SK-N-SH (cell line): ENCODE data around the gene ADISSP.

Experiments
- CTCF ChIP-seq: fragments of 200-600 bp; sonication (generic); IDR thresholded peaks from 2 replicates; pipeline ENCODE4 v1.6.1; 2017; ENCODE audit warnings: antibody characterized with exemption, mild to moderate bottlenecking, moderate library complexity
- EP300 ChIP-seq, 2 experiments: IDR thresholded peaks; 2 replicates each; pipeline versions ENCODE4 v1.4.0 to v1.6.1; 2012; ENCODE audit warnings: borderline replicate concordance in 1 of 2, low read depth in 1 of 2, low read length in 1 of 2
- EZH2phosphoT487 ChIP-seq: fragments of 200-600 bp; sonication (generic); IDR thresholded peaks from 2 replicates; pipeline ENCODE4 v1.6.1; 2017; ENCODE audit warnings: low read depth, mixed run types, mild to moderate bottlenecking, antibody characterized with exemption, moderate library complexity, borderline replicate concordance
- FOSL2 ChIP-seq: IDR thresholded peaks from 2 replicates; pipeline ENCODE4 v1.4.0; 2012; ENCODE audit warnings: low read depth, mild to moderate bottlenecking, moderate library complexity, borderline replicate concordance
- MAX ChIP-seq: IDR thresholded peaks from 2 replicates; pipeline ENCODE4 v1.4.0; 2012; ENCODE audit warnings: low read depth
- NFIC ChIP-seq: IDR thresholded peaks from 2 replicates; pipeline ENCODE4 v1.4.0; 2012; ENCODE audit warnings: borderline replicate concordance
- POLR2AphosphoS5 ChIP-seq: IDR thresholded peaks from 2 replicates; pipeline ENCODE4 v1.6.1; 2012; ENCODE audit warnings: low read depth, low read length
- TCF12 ChIP-seq: IDR thresholded peaks from 2 replicates; pipeline ENCODE4 v1.4.0; 2012

- TF ChIP-seq POLR2AphosphoS5 (no peak), FOSL2 (no peak), CTCF (no peak; the same call in 1 of the 2 replicates), TCF12 (no peak), MAX (no peak), EZH2phosphoT487 (no peak), EP300 (IDR thresholded peaks at IDR 0.05; ENCODE audit: borderline replicate concordance in 1 of 2, low read depth in 1 of 2, low read length in 1 of 2) (no peak), NFIC (no peak)
These were observed 16.3 kb downstream of the ADISSP start for GRCh38 chr20:3751305-3751674.
